Calu3 (cell line): Measurements from ENCODE around the gene HIVEP3. TPM values are rescaled to one million over a fixed set of nuclear protein-coding genes. Genes with fewer than 3 reads are reported as not detected.
A peak's percentile ranks its signal among the peaks of the same experiment; 100 is the strongest.

Experiments
- BruUV-seq: library from RNA; stranded (reverse); fragments of 400-500 nt; replicated peaks from 2 replicates; lab custom pipeline; 2021; lab: Mats Ljungman, UMichigan
- CTCF ChIA-PET: fragments of 300-600 bp; sonication (Branson Sonifier 250); formaldehyde crosslinking; loops from one replicate; lab custom pipeline; 2022; ENCODE audit warnings: antibody characterized with exemption; lab: Charles Lee
- DNase-seq: peaks from one replicate; pipeline ENCODE4 v3.0.0; 2022
- H3K27ac Mint-ChIP-seq: one replicate; pipeline ENCODE4 v1.8.0; 2022; ENCODE audit warnings: mixed read lengths; ENCODE audit not compliant: unreplicated experiment
- H3K27me3 Mint-ChIP-seq: one replicate; pipeline ENCODE4 v1.8.0; 2022; ENCODE audit warnings: mixed read lengths; ENCODE audit not compliant: unreplicated experiment
- H3K36me3 Mint-ChIP-seq: one replicate; pipeline ENCODE4 v1.8.0; 2022; ENCODE audit warnings: mild to moderate bottlenecking, moderate library complexity, mixed read lengths; ENCODE audit not compliant: insufficient read depth, unreplicated experiment
- H3K4me1 Mint-ChIP-seq: one replicate; pipeline ENCODE4 v1.8.0; 2022; ENCODE audit warnings: mild to moderate bottlenecking, low read depth, mixed read lengths; ENCODE audit not compliant: unreplicated experiment
- H3K4me3 Mint-ChIP-seq: one replicate; pipeline ENCODE4 v1.8.0; 2022; ENCODE audit warnings: mild to moderate bottlenecking, low read depth, moderate library complexity, mixed read lengths; ENCODE audit not compliant: unreplicated experiment
- H3K9me3 Mint-ChIP-seq: one replicate; pipeline ENCODE4 v1.8.0; 2022; ENCODE audit warnings: low read depth, mixed read lengths; ENCODE audit not compliant: unreplicated experiment
- intact Hi-C: fragments of 100-400 bp; cut with micrococcal nuclease; formaldehyde crosslinking; loops from one replicate; pipeline ENCODE4 v1.10.0; 2022; ENCODE audit not compliant: unreplicated experiment
- total RNA-seq: library from RNA; stranded (reverse); gene quantifications from 2 replicates; pipeline ENCODE4 v1.2.3, GENCODE V29; 2022
- TF ChIP-seq, protein P1 (sequence below): fragments of 200-600 bp; IDR thresholded peaks from one replicate; pipeline ENCODE4 v1.8.0; 2022; ENCODE audit warnings: antibody characterized with exemption; ENCODE audit not compliant: unreplicated experiment

Gene HIVEP3
- total RNA-seq, 1 experiment from 2014 or later, result 9.0 TPM

DNA sequence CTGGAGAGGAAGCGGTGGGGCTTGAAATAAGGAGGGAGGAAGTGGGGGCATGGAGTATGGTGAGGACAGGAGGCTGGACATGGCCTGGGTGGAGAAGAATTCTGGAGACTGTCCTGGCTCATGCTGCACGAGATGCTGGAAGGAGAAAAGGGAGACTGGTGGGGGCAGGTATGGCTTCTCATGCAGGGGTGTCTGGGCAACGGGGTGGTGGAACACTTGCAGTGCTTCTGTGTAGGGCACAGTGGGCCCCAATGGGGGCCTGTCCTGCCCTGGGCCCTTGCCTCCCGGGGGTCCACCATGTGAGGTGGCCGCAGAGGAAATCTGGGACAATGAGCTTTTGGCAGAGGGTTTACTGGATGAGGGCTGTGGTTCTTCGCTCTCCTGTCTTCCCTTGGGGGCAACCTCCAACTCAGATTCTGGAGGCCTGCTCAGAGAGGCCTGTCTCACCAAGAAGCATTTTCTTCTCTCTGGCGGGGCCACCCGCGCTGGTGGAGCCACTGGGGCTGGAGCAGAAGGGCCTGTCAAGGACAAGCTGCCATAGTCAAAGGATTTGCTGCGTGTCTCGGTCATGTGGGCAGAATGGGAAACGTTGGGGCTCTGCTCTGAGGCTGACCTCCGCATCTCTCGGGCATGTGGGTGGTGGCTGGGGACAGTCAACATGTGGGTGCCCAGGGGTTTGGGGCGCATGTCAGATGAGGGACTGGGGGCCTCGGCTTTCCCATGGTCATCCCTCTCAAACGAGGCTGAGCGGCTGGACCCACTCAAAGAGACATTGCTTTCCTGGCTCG is 337.3 kb downstream of the HIVEP3 start:
- no peak overlapping the region for H3K27ac Mint-ChIP-seq
- H3K27me3 Mint-ChIP-seq, result no peaks in the 10 kb centered on the region
- H3K36me3 Mint-ChIP-seq, result no peaks in the 10 kb centered on the region
- H3K9me3 Mint-ChIP-seq, result no peaks in the 10 kb centered on the region
- no peak overlapping the region for H3K4me3 Mint-ChIP-seq
- no peaks in the 10 kb centered on the region for H3K4me1 Mint-ChIP-seq
- CTCF ChIA-PET, result interaction anchor here (0.7 kb wide), 1 partner anchor 1781 kb away, joined by 3 read pairs; no protein-coding TSS in a partner anchor
- intact Hi-C loops, result no loop called here
- no TSS peak for BruUV-seq
- TF ChIP-seq, protein P1, sequence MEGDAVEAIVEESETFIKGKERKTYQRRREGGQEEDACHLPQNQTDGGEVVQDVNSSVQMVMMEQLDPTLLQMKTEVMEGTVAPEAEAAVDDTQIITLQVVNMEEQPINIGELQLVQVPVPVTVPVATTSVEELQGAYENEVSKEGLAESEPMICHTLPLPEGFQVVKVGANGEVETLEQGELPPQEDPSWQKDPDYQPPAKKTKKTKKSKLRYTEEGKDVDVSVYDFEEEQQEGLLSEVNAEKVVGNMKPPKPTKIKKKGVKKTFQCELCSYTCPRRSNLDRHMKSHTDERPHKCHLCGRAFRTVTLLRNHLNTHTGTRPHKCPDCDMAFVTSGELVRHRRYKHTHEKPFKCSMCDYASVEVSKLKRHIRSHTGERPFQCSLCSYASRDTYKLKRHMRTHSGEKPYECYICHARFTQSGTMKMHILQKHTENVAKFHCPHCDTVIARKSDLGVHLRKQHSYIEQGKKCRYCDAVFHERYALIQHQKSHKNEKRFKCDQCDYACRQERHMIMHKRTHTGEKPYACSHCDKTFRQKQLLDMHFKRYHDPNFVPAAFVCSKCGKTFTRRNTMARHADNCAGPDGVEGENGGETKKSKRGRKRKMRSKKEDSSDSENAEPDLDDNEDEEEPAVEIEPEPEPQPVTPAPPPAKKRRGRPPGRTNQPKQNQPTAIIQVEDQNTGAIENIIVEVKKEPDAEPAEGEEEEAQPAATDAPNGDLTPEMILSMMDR, result no peak
- no peak for DNase-seq

DNA sequence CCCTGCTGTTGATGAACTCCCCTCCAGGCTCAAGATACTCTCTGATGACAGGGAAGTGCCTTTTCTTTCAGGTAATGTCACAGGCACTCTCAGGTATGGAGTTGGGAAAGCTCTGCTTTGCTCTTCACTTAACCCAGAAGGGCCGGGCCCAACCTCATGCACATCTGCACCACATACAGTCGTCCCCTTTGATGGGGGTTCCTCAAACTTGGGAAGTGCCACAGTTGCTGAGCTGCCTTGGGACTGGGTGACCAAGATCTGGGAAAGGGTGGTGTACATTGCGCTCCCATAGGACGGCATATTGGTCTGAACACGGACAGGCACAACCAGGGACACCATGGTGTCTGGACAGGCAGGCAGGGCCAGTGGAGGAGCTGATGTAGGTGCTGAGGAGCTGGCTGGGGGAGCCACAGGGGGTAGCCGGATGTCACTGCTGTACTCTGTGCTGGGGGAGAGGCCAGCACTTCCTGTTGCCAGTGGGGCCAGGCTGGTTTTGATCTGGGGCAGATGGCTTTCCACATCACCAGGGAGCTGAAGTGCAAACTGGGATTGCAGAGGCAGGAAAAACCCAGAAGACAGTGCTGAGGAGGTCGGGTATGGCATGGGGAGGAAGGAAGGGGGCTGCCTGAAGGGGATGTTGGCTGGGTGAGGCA is 338.1 kb downstream of the HIVEP3 start:
- Mint-ChIP-seq H3K9me3 (no peaks in the 10 kb centered on the region), H3K27ac (no peak overlapping the region), H3K4me1 (no peaks in the 10 kb centered on the region), H3K4me3 (no peak overlapping the region), H3K36me3 (no peaks in the 10 kb centered on the region), H3K27me3 (no peaks in the 10 kb centered on the region)
- BruUV-seq, result no TSS peak
- CTCF ChIA-PET, result interaction anchor here (0.7 kb wide), 1 partner anchor 1780 kb away, joined by 3 read pairs; no protein-coding TSS in a partner anchor
- intact Hi-C loops, result no loop called here
- TF ChIP-seq, protein P1, result no peak
- DNase-seq, result no peak

- TF ChIP-seq, protein P1, result no peak
- Mint-ChIP-seq H3K4me3 (no peak overlapping the region), H3K36me3 (no peaks in the 10 kb centered on the region), H3K4me1 (no peaks in the 10 kb centered on the region), H3K27ac (no peak overlapping the region), H3K27me3 (no peaks in the 10 kb centered on the region), H3K9me3 (no peaks in the 10 kb centered on the region)
- no peak for DNase-seq
- CTCF ChIA-PET, result no interaction called here
- intact Hi-C loops, result no loop called here
- BruUV-seq, result no TSS peak
Observed at GRCh38 chr1:41580021-41580420, 338.7 kb downstream of the HIVEP3 start.

GRCh38 chr1:41578712-41579335 is 339.9 kb downstream of the HIVEP3 start:
- Mint-ChIP-seq H3K27me3 (no peaks in the 10 kb centered on the region), H3K27ac (no peak overlapping the region), H3K4me1 (no peaks in the 10 kb centered on the region), H3K36me3 (no peaks in the 10 kb centered on the region), H3K4me3 (no peak overlapping the region), H3K9me3 (no peaks in the 10 kb centered on the region)
- peak; percentile 11 for DNase-seq
- BruUV-seq, result no TSS peak
- CTCF ChIA-PET, result interaction anchor here (0.6 to 0.7 kb wide), 2 partner anchors 37 to 185 kb away, joined by 3 to 4 read pairs; no protein-coding TSS in a partner anchor
- TF ChIP-seq, protein P1, result peak; percentile 40
- intact Hi-C loops, result no loop called here
